BE2C (cell line): ENCODE results near the gene TP73.

ENCODE experiments used
- DNase-seq: peaks from one replicate; pipeline ENCODE4 v3.0.0-alpha.2; 2020
- H3K27me3 ChIP-seq: fragments of 250-450 bp; sonication (Bioruptor Pico); 2 replicates; pipeline ENCODE4 v1.5.1; 2020; ENCODE audit warnings: mild to moderate bottlenecking
- H3K36me3 ChIP-seq: fragments of 250-450 bp; sonication (Bioruptor Pico); 2 replicates; pipeline ENCODE4 v1.5.1; 2020; ENCODE audit warnings: mild to moderate bottlenecking
- H3K4me1 ChIP-seq: fragments of 250-450 bp; sonication (Bioruptor Pico); 2 replicates; pipeline ENCODE4 v1.5.1; 2020
- H3K4me3 ChIP-seq: 2 replicates; pipeline ENCODE4 v1.5.1; 2011; ENCODE audit warnings: low read depth, low read length
- H3K9me3 ChIP-seq: fragments of 250-450 bp; sonication (Bioruptor Pico); 2 replicates; pipeline ENCODE4 v1.5.1; 2020
- TF ChIP-seq, protein P1 (sequence below): IDR thresholded peaks from 2 replicates; pipeline ENCODE4 v1.5.1; 2012; ENCODE audit warnings: mild to moderate bottlenecking, low read depth, low read length

The TP73 gene

DNA sequence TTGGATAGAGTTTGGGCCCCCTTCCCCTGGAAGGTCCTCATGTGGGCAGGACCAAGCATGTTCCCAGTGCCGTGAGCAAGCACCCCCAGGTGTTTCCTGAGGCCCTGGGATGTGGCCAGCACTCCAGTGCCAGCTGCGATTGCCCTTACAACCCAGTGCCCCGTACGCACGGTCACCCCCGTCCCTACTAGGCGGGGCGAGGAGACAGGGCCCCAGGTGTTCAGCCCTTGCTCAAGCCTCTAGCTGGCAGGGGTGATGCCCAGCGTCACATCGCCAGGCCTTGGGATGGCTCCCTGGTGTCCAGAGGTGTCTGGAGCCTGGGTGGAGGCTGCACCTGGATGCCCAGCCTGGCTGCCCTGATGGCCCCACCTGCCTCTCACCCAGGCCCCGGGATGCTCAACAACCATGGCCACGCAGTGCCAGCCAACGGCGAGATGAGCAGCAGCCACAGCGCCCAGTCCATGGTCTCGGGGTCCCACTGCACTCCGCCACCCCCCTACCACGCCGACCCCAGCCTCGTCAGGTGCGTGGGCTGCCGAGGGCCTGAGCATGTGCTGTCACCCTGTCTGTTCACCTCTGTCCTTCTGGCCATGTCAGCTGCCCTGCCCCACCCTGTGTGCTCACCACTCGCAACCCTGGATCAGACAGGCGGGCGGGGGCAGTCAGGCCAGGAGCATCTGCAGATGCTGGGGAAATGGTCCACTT is 78.4 kb downstream of the TP73 start:
- Histone ChIP-seq H3K9me3 (no peaks in the 10 kb centered on the region), H3K4me1 (no peaks in the 10 kb centered on the region), H3K4me3 (no peak overlapping the region), H3K36me3 (no peaks in the 10 kb centered on the region), H3K27me3 (no peaks in the 10 kb centered on the region)
- DNase-seq: no peak
- TF ChIP-seq, protein P1, sequence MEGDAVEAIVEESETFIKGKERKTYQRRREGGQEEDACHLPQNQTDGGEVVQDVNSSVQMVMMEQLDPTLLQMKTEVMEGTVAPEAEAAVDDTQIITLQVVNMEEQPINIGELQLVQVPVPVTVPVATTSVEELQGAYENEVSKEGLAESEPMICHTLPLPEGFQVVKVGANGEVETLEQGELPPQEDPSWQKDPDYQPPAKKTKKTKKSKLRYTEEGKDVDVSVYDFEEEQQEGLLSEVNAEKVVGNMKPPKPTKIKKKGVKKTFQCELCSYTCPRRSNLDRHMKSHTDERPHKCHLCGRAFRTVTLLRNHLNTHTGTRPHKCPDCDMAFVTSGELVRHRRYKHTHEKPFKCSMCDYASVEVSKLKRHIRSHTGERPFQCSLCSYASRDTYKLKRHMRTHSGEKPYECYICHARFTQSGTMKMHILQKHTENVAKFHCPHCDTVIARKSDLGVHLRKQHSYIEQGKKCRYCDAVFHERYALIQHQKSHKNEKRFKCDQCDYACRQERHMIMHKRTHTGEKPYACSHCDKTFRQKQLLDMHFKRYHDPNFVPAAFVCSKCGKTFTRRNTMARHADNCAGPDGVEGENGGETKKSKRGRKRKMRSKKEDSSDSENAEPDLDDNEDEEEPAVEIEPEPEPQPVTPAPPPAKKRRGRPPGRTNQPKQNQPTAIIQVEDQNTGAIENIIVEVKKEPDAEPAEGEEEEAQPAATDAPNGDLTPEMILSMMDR: no peak

GRCh38 chr1:3731583-3732433 is 79.5 kb downstream of the TP73 start:
- H3K4me1 ChIP-seq: no peaks in the 10 kb centered on the region
- no peaks in the 10 kb centered on the region for H3K27me3 ChIP-seq
- no peaks in the 10 kb centered on the region for H3K36me3 ChIP-seq
- TF ChIP-seq, protein P1: no peak
- no peaks in the 10 kb centered on the region for H3K9me3 ChIP-seq
- no peak overlapping the region for H3K4me3 ChIP-seq
- no peak for DNase-seq

- Histone ChIP-seq H3K4me1 (no peaks in the 10 kb centered on the region), H3K4me3 (no peak overlapping the region), H3K36me3 (no peaks in the 10 kb centered on the region), H3K27me3 (no peaks in the 10 kb centered on the region), H3K9me3 (no peaks in the 10 kb centered on the region)
- DNase-seq: no peak
- TF ChIP-seq, protein P1: no peak
Measured at GRCh38 chr1:3732434-3733093, 80.2 kb downstream of the TP73 start.

DNA sequence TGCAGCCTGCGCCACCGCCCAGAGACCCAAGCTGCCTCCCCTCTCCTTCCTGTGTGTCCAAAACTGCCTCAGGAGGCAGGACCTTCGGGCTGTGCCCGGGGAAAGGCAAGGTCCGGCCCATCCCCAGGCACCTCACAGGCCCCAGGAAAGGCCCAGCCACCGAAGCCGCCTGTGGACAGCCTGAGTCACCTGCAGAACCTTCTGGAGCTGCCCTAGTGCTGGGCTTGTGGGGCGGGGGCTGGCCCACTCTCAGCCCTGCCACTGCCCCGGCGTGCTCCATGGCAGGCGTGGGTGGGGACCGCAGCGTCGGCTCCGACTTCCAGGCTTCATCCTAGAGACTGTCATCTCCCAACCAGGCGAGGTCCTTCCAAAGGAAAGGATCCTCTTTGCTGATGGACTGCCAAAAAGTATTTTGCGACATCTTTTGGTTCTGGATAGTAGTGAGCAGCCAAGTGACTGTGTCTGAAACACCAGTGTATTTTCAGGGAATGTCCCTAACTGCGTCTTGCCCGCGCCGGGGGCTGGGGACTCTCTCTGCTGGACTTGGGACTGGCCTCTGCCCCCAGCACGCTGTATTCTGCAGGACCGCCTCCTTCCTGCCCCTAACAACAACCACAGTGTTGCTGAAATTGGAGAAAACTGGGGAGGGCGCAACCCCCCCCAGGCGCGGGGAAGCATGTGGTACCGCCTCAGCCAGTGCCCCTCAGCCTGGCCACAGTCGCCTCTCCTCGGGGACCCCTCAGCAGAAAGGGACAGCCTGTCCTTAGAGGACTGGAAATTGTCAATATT is 81.0 kb downstream of the TP73 start:
- H3K27me3 ChIP-seq: no peaks in the 10 kb centered on the region
- TF ChIP-seq, protein P1: no peak
- no peaks in the 10 kb centered on the region for H3K36me3 ChIP-seq
- no peaks in the 10 kb centered on the region for H3K9me3 ChIP-seq
- H3K4me3 ChIP-seq: no peak overlapping the region
- no peak for DNase-seq
- no peaks in the 10 kb centered on the region for H3K4me1 ChIP-seq

- TF ChIP-seq, protein P1: no peak
- H3K36me3 ChIP-seq: no peaks in the 10 kb centered on the region
Measured at GRCh38 chr1:3733883-3734589, 81.7 kb downstream of the TP73 start.

More at GRCh38 chr1:3733883-3734589, 81.7 kb downstream of the TP73 start:
- H3K4me3 ChIP-seq: no peak overlapping the region
- H3K4me1 ChIP-seq: no peaks in the 10 kb centered on the region
- no peaks in the 10 kb centered on the region for H3K27me3 ChIP-seq
- no peak for DNase-seq
- H3K9me3 ChIP-seq: no peaks in the 10 kb centered on the region
